Measurements from ENCODE around the gene DCAF8.

DNA sequence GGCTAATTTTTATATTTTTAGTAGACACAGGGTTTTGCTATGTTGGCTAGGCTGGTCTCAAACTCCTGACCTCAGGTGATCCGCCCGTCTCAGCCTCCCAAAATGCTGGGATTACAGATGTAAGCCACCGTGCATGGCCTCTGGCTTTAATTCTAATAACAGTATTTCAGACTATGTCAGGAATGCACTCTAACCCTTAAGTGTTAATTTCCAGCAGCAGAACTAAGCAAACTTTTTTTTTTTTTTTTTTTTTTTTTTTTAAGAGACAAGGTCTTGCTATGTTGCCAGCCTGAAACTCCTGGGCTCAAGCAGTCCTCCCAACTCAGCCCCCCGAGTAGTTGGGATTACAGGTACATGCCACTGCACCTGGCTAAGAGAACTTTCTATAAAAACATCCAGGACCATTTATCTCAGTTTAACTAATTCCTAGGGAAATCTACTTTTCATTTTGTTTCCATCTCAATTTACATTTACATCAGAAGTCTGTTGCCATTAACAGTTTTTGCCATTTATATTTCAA lies 6.5 kb downstream of the DCAF8 start:
- TF ChIP-seq, protein P1, sequence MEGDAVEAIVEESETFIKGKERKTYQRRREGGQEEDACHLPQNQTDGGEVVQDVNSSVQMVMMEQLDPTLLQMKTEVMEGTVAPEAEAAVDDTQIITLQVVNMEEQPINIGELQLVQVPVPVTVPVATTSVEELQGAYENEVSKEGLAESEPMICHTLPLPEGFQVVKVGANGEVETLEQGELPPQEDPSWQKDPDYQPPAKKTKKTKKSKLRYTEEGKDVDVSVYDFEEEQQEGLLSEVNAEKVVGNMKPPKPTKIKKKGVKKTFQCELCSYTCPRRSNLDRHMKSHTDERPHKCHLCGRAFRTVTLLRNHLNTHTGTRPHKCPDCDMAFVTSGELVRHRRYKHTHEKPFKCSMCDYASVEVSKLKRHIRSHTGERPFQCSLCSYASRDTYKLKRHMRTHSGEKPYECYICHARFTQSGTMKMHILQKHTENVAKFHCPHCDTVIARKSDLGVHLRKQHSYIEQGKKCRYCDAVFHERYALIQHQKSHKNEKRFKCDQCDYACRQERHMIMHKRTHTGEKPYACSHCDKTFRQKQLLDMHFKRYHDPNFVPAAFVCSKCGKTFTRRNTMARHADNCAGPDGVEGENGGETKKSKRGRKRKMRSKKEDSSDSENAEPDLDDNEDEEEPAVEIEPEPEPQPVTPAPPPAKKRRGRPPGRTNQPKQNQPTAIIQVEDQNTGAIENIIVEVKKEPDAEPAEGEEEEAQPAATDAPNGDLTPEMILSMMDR (IDR thresholded peaks at IDR 0.05): no peak
- no peak for TF ChIP-seq POLR2A (IDR thresholded peaks at IDR 0.05)
